H1 (cell line): Measurements from ENCODE around the gene UCHL1. TPM values are rescaled to one million over a fixed set of nuclear protein-coding genes. Genes with fewer than 3 reads are reported as not detected.

Source experiments
- CTCF ChIA-PET: fragments of 300-600 bp; sonication (Branson Sonifier 250); formaldehyde crosslinking; loops from one replicate; lab custom pipeline; 2021; ENCODE audit not compliant: partially characterized antibody; lab: Charles Lee
- POLR2A ChIA-PET: fragments of 300-600 bp; sonication (Branson Sonifier 250); formaldehyde crosslinking; loops from one replicate; lab custom pipeline; 2021; ENCODE audit warnings: inconsistent platforms; ENCODE audit not compliant: partially characterized antibody; lab: Charles Lee
- DNase-seq, 2 experiments: peaks; one replicate each; pipeline versions ENCODE4 v3.0.0 to v3.0.0-alpha.2; 2010 to 2022; ENCODE audit warnings: low spot score in 2 of 2, low read depth in 1 of 2, mixed read lengths in 1 of 2
- FAIRE-seq: peaks from 2 replicates; lab custom pipeline; 2011; peaks lifted over from hg19 to GRCh38; lab: Jason Lieb, UNC
- H2AFZ ChIP-seq: 2 replicates; pipeline ENCODE4 v1.8.1; 2012; ENCODE audit warnings: low read length, inconsistent platforms
- H2AK5ac ChIP-seq: 2 replicates; pipeline ENCODE4 v1.6.1; 2013; ENCODE audit warnings: low read depth, low read length
- H2BK120ac ChIP-seq: replicated peaks from 2 replicates; pipeline ENCODE3; 2013; ENCODE audit warnings: low read depth, low read length, inconsistent platforms
- H2BK12ac ChIP-seq: 2 replicates; pipeline ENCODE4 v1.6.1; 2013; ENCODE audit warnings: low read depth, low read length
- H2BK15ac ChIP-seq: 2 replicates; pipeline ENCODE4 v1.6.1; 2013; ENCODE audit warnings: low read length
- H2BK20ac ChIP-seq: 2 replicates; pipeline ENCODE4 v1.6.1; 2013; ENCODE audit warnings: low read length
- H2BK5ac ChIP-seq: 2 replicates; pipeline ENCODE4 v1.6.1; 2013; ENCODE audit warnings: low read depth, low read length
- H3K14ac ChIP-seq: 2 replicates; pipeline ENCODE4 v1.6.1; 2013; ENCODE audit warnings: inconsistent platforms; ENCODE audit not compliant: insufficient read length
- H3K18ac ChIP-seq: 2 replicates; pipeline ENCODE4 v1.6.1; 2013; ENCODE audit warnings: low read length; ENCODE audit errors: extremely low read depth
- H3K23ac ChIP-seq: 2 replicates; pipeline ENCODE4 v1.6.1; 2013; ENCODE audit warnings: inconsistent platforms; ENCODE audit not compliant: insufficient read length
- H3K23me2 ChIP-seq: 2 replicates; pipeline ENCODE4 v1.6.1; 2013; ENCODE audit warnings: low read depth, low read length
- H3K27ac ChIP-seq: 2 replicates; pipeline ENCODE4 v1.6.1; 2011; ENCODE audit warnings: low read depth, low read length, inconsistent platforms
- H3K27me3 ChIP-seq, 4 experiments: replicated peaks in 1 of 4; 1 replicate in 1 of 4; 2 replicates in 3 of 4; pipeline versions ENCODE4 v1.6.1 to v1.8.1; 2011 to 2013; ENCODE audit warnings: low read length in 3 of 4, mild to moderate bottlenecking in 3 of 4, inconsistent platforms in 2 of 4, mixed read lengths in 2 of 4, moderate library complexity in 1 of 4; ENCODE audit not compliant: control insufficient read depth in 3 of 4, insufficient read depth in 3 of 4; ENCODE audit errors: extremely low read depth in 1 of 4
- H3K36me3 ChIP-seq, 4 experiments: 2 replicates each; pipeline versions ENCODE4 v1.6.1 to v1.8.1; 2011 to 2013; ENCODE audit warnings: mild to moderate bottlenecking in 4 of 4, low read length in 3 of 4, moderate library complexity in 2 of 4, control low read depth in 1 of 4, inconsistent platforms in 1 of 4; ENCODE audit not compliant: insufficient read depth in 4 of 4, control insufficient read depth in 2 of 4
- H3K4ac ChIP-seq: replicated peaks from 2 replicates; pipeline ENCODE3; 2013; ENCODE audit warnings: low read length, low read depth, mixed read lengths, inconsistent platforms; ENCODE audit not compliant: insufficient read length
- H3K4me1 ChIP-seq, 4 experiments: replicated peaks in 1 of 4; 1 replicate in 1 of 4; 2 replicates in 3 of 4; pipeline versions ENCODE4 v1.6.1 to v1.8.1; 2011 to 2013; ENCODE audit warnings: low read length in 3 of 4, inconsistent platforms in 2 of 4, mixed read lengths in 1 of 4; ENCODE audit not compliant: insufficient read depth in 4 of 4, control insufficient read depth in 3 of 4
- H3K4me2 ChIP-seq, 2 experiments: 2 replicates each; pipeline versions ENCODE4 v1.6.1 to v1.8.1; 2011 to 2013; ENCODE audit warnings: low read depth in 2 of 2, low read length in 2 of 2, control low read depth in 1 of 2, inconsistent platforms in 1 of 2, mild to moderate bottlenecking in 1 of 2; ENCODE audit not compliant: insufficient read depth in 1 of 2
- H3K4me3 ChIP-seq, 4 experiments: fragments of 200-600, 300-600 bp in 1 of 4; sonication (generic), shearing (Covaris generic), sonication (Bioruptor Twin) in 1 of 4; 2 replicates each; pipeline versions ENCODE4 v1.5.1 to v1.8.1; 2011 to 2016; ENCODE audit warnings: low read length in 4 of 4, low read depth in 3 of 4, control low read depth in 2 of 4, inconsistent platforms in 2 of 4, mild to moderate bottlenecking in 2 of 4, mixed read lengths in 1 of 4, moderate library complexity in 1 of 4; ENCODE audit not compliant: insufficient read depth in 2 of 4; ENCODE audit errors: extremely low read depth in 1 of 4
- H3K56ac ChIP-seq: replicated peaks from 2 replicates; pipeline ENCODE3; 2013; ENCODE audit warnings: low read depth, mild to moderate bottlenecking, mixed read lengths, low read length, inconsistent platforms; ENCODE audit not compliant: insufficient read length
- H3K79me1 ChIP-seq: 2 replicates; pipeline ENCODE4 v1.6.1; 2013; ENCODE audit warnings: low read depth, low read length, control low read depth
- H3K79me2 ChIP-seq, 2 experiments: 2 replicates each; pipeline versions ENCODE4 v1.6.1 to v1.8.1; 2012 to 2013; ENCODE audit warnings: low read length in 2 of 2, mild to moderate bottlenecking in 2 of 2, inconsistent platforms in 1 of 2; ENCODE audit not compliant: insufficient read depth in 2 of 2, control insufficient read depth in 1 of 2
- H3K9ac ChIP-seq, 4 experiments: replicated peaks in 1 of 4; 1 replicate in 1 of 4; 2 replicates in 3 of 4; pipeline versions ENCODE4 v1.6.1 to v1.8.1; 2011 to 2013; ENCODE audit warnings: low read depth in 3 of 4, low read length in 3 of 4, control low read depth in 2 of 4, mild to moderate bottlenecking in 2 of 4, moderate library complexity in 2 of 4, inconsistent platforms in 1 of 4; ENCODE audit errors: extremely low read depth in 1 of 4
- H3K9me3 ChIP-seq, 2 experiments: 2 replicates each; pipeline versions ENCODE4 v1.6.1 to v1.8.1; 2012 to 2013; ENCODE audit warnings: mild to moderate bottlenecking in 2 of 2, moderate library complexity in 2 of 2, control low read depth in 1 of 2, inconsistent platforms in 1 of 2, low read depth in 1 of 2, low read length in 1 of 2, mixed read lengths in 1 of 2; ENCODE audit not compliant: insufficient read depth in 2 of 2
- H4K20me1 ChIP-seq, 2 experiments: replicated peaks in 1 of 2; 2 replicates each; pipeline versions ENCODE3 to v1.8.1; 2011 to 2013; ENCODE audit warnings: inconsistent platforms in 2 of 2, low read length in 2 of 2, mild to moderate bottlenecking in 1 of 2; ENCODE audit not compliant: insufficient read depth in 2 of 2, control insufficient read depth in 1 of 2
- H4K5ac ChIP-seq: 2 replicates; pipeline ENCODE4 v1.6.1; 2013; ENCODE audit warnings: low read length, low read depth, mixed read lengths, inconsistent platforms; ENCODE audit not compliant: insufficient read length
- H4K8ac ChIP-seq: 2 replicates; pipeline ENCODE4 v1.8.0; 2013; ENCODE audit warnings: mild to moderate bottlenecking, moderate library complexity, low read length, inconsistent platforms; ENCODE audit not compliant: insufficient read depth; ENCODE audit errors: extremely low read depth
- H4K91ac ChIP-seq: replicated peaks from 2 replicates; pipeline ENCODE3; 2013; ENCODE audit warnings: low read length, mixed read lengths, inconsistent platforms; ENCODE audit not compliant: insufficient read length
- CBX5 ChIP-seq: fragments of 300-800, 300-1000 bp; sonication (generic); IDR thresholded peaks from 2 replicates; pipeline ENCODE4 v1.7.1; 2016; ENCODE audit warnings: antibody characterized with exemption, low read length, low read depth
- POLR2AphosphoS5 ChIP-seq: IDR thresholded peaks from 2 replicates; pipeline ENCODE4 v1.6.1; 2011; ENCODE audit warnings: low read depth, low read length
- WGBS, 2 experiments: shearing (Covaris generic) in 1 of 2; methylation state at CpG; one replicate each; pipeline versions ENCODE4 v1.1.6 to v1.1.7; 2013 to 2015; ENCODE audit warnings: low lambda C conversion rate in 2 of 2, mixed read lengths in 2 of 2, inconsistent platforms in 1 of 2, low coverage in 1 of 2, missing lambda C conversion rate in 1 of 2; ENCODE audit not compliant: insufficient replicate concordance in 2 of 2, insufficient coverage in 1 of 2, insufficient read length in 1 of 2; ENCODE audit errors: extremely low coverage in 1 of 2, missing lambda C conversion rate in 1 of 2; 5-methylcytosine and 5-hydroxymethylcytosine counted together
- polyA plus RNA-seq, 7 experiments: library from polyadenylated mRNA; depleted of rRNA in 3 of 7; stranded (reverse) in 5 of 7; unstranded in 2 of 7; fragments of >200 nt in 5 of 7; fragments of 200-250 nt in 2 of 7; gene quantifications; 1 replicate in 5 of 7; 2 replicates in 1 of 7; 4 replicates in 1 of 7; pipeline versions ENCODE4 v1.2.1 to v1.2.3, GENCODE V29; 2011 to 2013; ENCODE audit warnings: missing spikeins in 2 of 7, mixed read lengths in 2 of 7
- total RNA-seq: library from RNA; stranded (reverse); fragmentation: NEBNext Ultra II Directional; extraction: Animal tissue kit (Norgen Biotek cat#: 25700); gene quantifications from 2 replicates; pipeline ENCODE4 v1.2.1, GENCODE V29; 2021

Gene UCHL1
- total and polyA plus RNA-seq, 2 of the 8 experiments (the other 6 are each of a cell fraction or from before 2014, with no cell fraction given), result 781 to 1,717 TPM

- H2BK20ac ChIP-seq, result no peak overlapping the region
- H3K79me1 ChIP-seq, result peaks cover 3% of the 10 kb centered on the region
- H2BK15ac ChIP-seq, result no peak overlapping the region
- H3K9ac ChIP-seq, result no peak overlapping the region
- no peak overlapping the region for H3K18ac ChIP-seq
- H3K27ac ChIP-seq, result no peak overlapping the region
- H3K4me3 ChIP-seq, result no peak overlapping the region
- TF ChIP-seq POLR2AphosphoS5, result peak; percentile 50; the same call in 1 of the 2 replicates
- TF ChIP-seq CBX5, result no peak
- H3K36me3 ChIP-seq, result peaks cover 51 to 71% (median 65%) of the 10 kb centered on the region in 4 experiments
- peaks cover 0 to 41% of the 10 kb centered on the region in 2 experiments; a peak in 2 of 4 replicates for H3K79me2 ChIP-seq
- H2BK120ac ChIP-seq, result no peak overlapping the region
- H2AFZ ChIP-seq, result no peak overlapping the region
- H4K20me1 ChIP-seq, result peaks cover 10% of the 10 kb centered on the region in 2 experiments
- no peaks in the 10 kb centered on the region for H3K27me3 ChIP-seq
- H3K4me2 ChIP-seq, result no peak overlapping the region
- WGBS, 2 experiments, result 91% methylated on average over 9 of the region's 9 CpGs; no CpG with 5 or more reads in 1 of the 2 experiments
- DNase-seq, result no peak
- H2BK5ac ChIP-seq, result no peak overlapping the region
- H3K9me3 ChIP-seq, result no peaks in the 10 kb centered on the region
- H3K14ac ChIP-seq, result no peak overlapping the region
- H3K4me1 ChIP-seq, result peaks cover 2 to 8% (median 4%) of the 10 kb centered on the region in 4 experiments; a peak in 5 of 7 replicates
- H3K23me2 ChIP-seq, result peaks cover 9% of the 10 kb centered on the region
- no peak overlapping the region for H2BK12ac ChIP-seq
- H4K91ac ChIP-seq, result no peak overlapping the region
- no peak overlapping the region for H3K23ac ChIP-seq
- ChIA-PET POLR2A (interaction anchor here (0.8 to 8.6 kb wide), 21 partner anchors 7 to 675 kb away, joined by 3 to 150 read pairs (median 4); partner anchors contain the start of genes APBB2 and TMEM33), CTCF (interaction anchor here (0.9 to 4.8 kb wide), 5 partner anchors 19 to 351 kb away, joined by 3 to 18 read pairs (median 4); no protein-coding TSS in a partner anchor)
- H3K56ac ChIP-seq, result no peak overlapping the region
- no peak overlapping the region for H4K5ac ChIP-seq
- H4K8ac ChIP-seq, result no peak overlapping the region; the same call in 1 of the 2 replicates
- FAIRE-seq, result no peak
- no peak overlapping the region for H3K4ac ChIP-seq
- H2AK5ac ChIP-seq, result no peak overlapping the region
These were observed 3.5 kb downstream of the UCHL1 start for GRCh38 chr4:41260116-41260733.
